ENCODE data around the gene VPS16. TPM values are rescaled to one million over a fixed set of nuclear protein-coding genes. Genes with fewer than 3 reads are reported as not detected.

VPS16 gene
- total RNA-seq, 1 donor from 2014 or later = 51.1 TPM

GRCh38 chr20:2815242-2815900 is 25.2 kb upstream of the VPS16 start:
- Mint-ChIP-seq H3K4me3 (ENCODE audit: unreplicated experiment) (peak overlapping the region; percentile 47), H3K9me3 (ENCODE audit: unreplicated experiment) (peaks cover 12% of the 10 kb centered on the region), H3K36me3 (ENCODE audit: unreplicated experiment) (no peaks in the 10 kb centered on the region), H3K4me1 (ENCODE audit: unreplicated experiment) (peaks cover 55% of the 10 kb centered on the region), H3K27ac (ENCODE audit: unreplicated experiment) (peak overlapping the region; percentile 55), H3K27me3 (ENCODE audit: unreplicated experiment) (no peaks in the 10 kb centered on the region)
- TF ChIP-seq, protein P1, sequence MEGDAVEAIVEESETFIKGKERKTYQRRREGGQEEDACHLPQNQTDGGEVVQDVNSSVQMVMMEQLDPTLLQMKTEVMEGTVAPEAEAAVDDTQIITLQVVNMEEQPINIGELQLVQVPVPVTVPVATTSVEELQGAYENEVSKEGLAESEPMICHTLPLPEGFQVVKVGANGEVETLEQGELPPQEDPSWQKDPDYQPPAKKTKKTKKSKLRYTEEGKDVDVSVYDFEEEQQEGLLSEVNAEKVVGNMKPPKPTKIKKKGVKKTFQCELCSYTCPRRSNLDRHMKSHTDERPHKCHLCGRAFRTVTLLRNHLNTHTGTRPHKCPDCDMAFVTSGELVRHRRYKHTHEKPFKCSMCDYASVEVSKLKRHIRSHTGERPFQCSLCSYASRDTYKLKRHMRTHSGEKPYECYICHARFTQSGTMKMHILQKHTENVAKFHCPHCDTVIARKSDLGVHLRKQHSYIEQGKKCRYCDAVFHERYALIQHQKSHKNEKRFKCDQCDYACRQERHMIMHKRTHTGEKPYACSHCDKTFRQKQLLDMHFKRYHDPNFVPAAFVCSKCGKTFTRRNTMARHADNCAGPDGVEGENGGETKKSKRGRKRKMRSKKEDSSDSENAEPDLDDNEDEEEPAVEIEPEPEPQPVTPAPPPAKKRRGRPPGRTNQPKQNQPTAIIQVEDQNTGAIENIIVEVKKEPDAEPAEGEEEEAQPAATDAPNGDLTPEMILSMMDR (IDR thresholded peaks at IDR 0.05) = no peak
- peak; percentile 70 for DNase-seq (ENCODE audit: extremely low spot score, unreplicated experiment)

GRCh38 chr20:2816030-2816582 is 24.4 kb upstream of the VPS16 start, which contains the start of gene TMEM239:
TMEM239 (plus strand) TSS chr20:2816364; CDS start chr20:2816555, 191 bp downstream.
- TF ChIP-seq, protein P1 (IDR thresholded peaks at IDR 0.05) = no peak
- Mint-ChIP-seq H3K36me3 (ENCODE audit: unreplicated experiment) (no peaks in the 10 kb centered on the region), H3K27ac (ENCODE audit: unreplicated experiment) (peak within 1 kb of the TSS; percentile 55), H3K4me3 (ENCODE audit: unreplicated experiment) (no peak within 1 kb of the TSS), H3K27me3 (ENCODE audit: unreplicated experiment) (no peaks in the 10 kb centered on the region), H3K4me1 (ENCODE audit: unreplicated experiment) (peaks cover 58% of the 10 kb centered on the region), H3K9me3 (ENCODE audit: unreplicated experiment) (peaks cover 10% of the 10 kb centered on the region)
- DNase-seq (ENCODE audit: extremely low spot score, unreplicated experiment) = peak; percentile 80

DNA sequence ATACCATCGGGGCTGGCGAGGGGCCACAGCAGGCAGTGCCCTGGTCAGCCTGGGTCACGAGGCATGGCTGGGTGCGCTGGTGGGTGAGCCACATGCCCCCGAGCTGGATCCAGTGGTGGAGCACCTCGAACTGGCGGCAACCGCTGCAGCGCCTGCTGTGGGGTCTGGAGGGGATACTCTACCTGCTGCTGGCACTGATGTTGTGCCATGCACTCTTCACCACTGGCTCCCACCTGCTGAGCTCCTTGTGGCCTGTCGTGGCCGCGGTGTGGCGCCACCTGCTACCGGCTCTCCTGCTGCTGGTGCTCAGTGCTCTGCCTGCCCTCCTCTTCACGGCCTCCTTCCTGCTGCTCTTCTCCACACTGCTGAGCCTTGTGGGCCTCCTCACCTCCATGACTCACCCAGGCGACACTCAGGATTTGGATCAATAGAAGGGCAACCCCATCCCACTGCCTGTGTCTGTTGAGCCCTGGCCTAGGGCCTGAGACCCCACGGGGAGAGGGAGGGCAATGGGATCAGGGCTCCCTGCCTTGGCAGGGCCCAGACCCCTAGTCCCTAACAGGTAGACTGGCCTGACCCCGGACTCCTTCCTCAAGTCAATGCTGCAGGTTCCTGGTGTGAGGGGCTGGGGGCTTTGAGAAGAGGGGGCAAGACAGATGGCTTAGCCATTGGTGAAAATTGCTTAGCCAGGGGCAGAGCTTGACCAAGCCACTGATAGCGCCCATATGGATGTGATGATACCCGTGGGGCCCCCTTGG is 23.8 kb upstream of the VPS16 start:
- Mint-ChIP-seq H3K27ac (ENCODE audit: unreplicated experiment) (no peak overlapping the region), H3K36me3 (ENCODE audit: unreplicated experiment) (no peaks in the 10 kb centered on the region), H3K4me3 (ENCODE audit: unreplicated experiment) (no peak overlapping the region), H3K9me3 (ENCODE audit: unreplicated experiment) (peaks cover 8% of the 10 kb centered on the region), H3K4me1 (ENCODE audit: unreplicated experiment) (peaks cover 62% of the 10 kb centered on the region), H3K27me3 (ENCODE audit: unreplicated experiment) (no peaks in the 10 kb centered on the region)
- DNase-seq (ENCODE audit: extremely low spot score, unreplicated experiment) = peak; percentile 83
- TF ChIP-seq, protein P1 (IDR thresholded peaks at IDR 0.05) = no peak

GRCh38 chr20:2817341-2817726 is 23.2 kb upstream of the VPS16 start:
- no peaks in the 10 kb centered on the region for H3K27me3 Mint-ChIP-seq (ENCODE audit: unreplicated experiment)
- H3K36me3 Mint-ChIP-seq (ENCODE audit: unreplicated experiment) = no peaks in the 10 kb centered on the region
- no peak overlapping the region for H3K4me3 Mint-ChIP-seq (ENCODE audit: unreplicated experiment)
- H3K9me3 Mint-ChIP-seq (ENCODE audit: unreplicated experiment) = peaks cover 2% of the 10 kb centered on the region
- H3K4me1 Mint-ChIP-seq (ENCODE audit: unreplicated experiment) = peaks cover 67% of the 10 kb centered on the region
- no peak overlapping the region for H3K27ac Mint-ChIP-seq (ENCODE audit: unreplicated experiment)
- DNase-seq (ENCODE audit: extremely low spot score, unreplicated experiment) = no peak
- TF ChIP-seq, protein P1 (IDR thresholded peaks at IDR 0.05) = no peak
